Naive thymus-derived CD4-positive, alpha-beta T cell (primary cell): ENCODE results near the gene DSE. TPM values are rescaled to one million over a fixed set of nuclear protein-coding genes. Genes with fewer than 3 reads are reported as not detected.

Experiments used
- ATAC-seq: fragments of 150-1000 bp; cut with Tn5 transposase; 2 replicates; pipeline ENCODE4 v1.10.0; 2021; ENCODE audit warnings: mild to moderate bottlenecking, moderate library complexity
- CTCF ChIA-PET: fragments of 350-600 bp; sonication (Branson Sonifier 250); formaldehyde crosslinking; loops from one replicate; lab custom pipeline; 2021; ENCODE audit warnings: antibody characterized with exemption; lab: Charles Lee
- POLR2A ChIA-PET: fragments of 350-600 bp; sonication (Branson Sonifier 250); formaldehyde crosslinking; loops from one replicate; lab custom pipeline; 2021; ENCODE audit warnings: antibody characterized with exemption, inconsistent platforms; lab: Charles Lee
- DNase-seq, 9 donors: peaks; one replicate each; pipeline versions ENCODE4 v3.0.0 to v3.0.0-alpha.2; 2020 to 2022; ENCODE audit warnings: mixed read lengths in 1 of 9
- H3K27ac ChIP-seq: one replicate; pipeline ENCODE4 v1.7.0; 2013; ENCODE audit warnings: mild to moderate bottlenecking, low read depth, low read length, moderate library complexity
- H3K27me3 ChIP-seq, 2 donors: one replicate each; pipeline ENCODE4 v1.7.0; 2013; ENCODE audit warnings: low read length in 2 of 2, mild to moderate bottlenecking in 2 of 2, moderate library complexity in 2 of 2; ENCODE audit not compliant: control insufficient read depth in 2 of 2, insufficient read depth in 2 of 2
- H3K36me3 ChIP-seq, 3 experiments: 1 replicate in 2 of 3; 2 replicates in 1 of 3; pipeline ENCODE4 v1.7.0; 2013; ENCODE audit warnings: low read length in 3 of 3, mild to moderate bottlenecking in 3 of 3, moderate library complexity in 1 of 3; ENCODE audit not compliant: insufficient read depth in 3 of 3, control insufficient read depth in 2 of 3
- H3K4me1 ChIP-seq, 2 donors: one replicate each; pipeline ENCODE4 v1.7.0; 2013; ENCODE audit warnings: low read length in 2 of 2, mild to moderate bottlenecking in 2 of 2, moderate library complexity in 1 of 2; ENCODE audit not compliant: control insufficient read depth in 2 of 2, insufficient read depth in 2 of 2
- H3K4me3 ChIP-seq: 2 replicates; pipeline ENCODE4 v1.7.0; 2013; ENCODE audit warnings: mild to moderate bottlenecking, low read length
- H3K9me3 ChIP-seq, 3 experiments: 1 replicate in 2 of 3; 2 replicates in 1 of 3; pipeline ENCODE4 v1.7.0; 2013; ENCODE audit warnings: low read length in 3 of 3; ENCODE audit not compliant: control insufficient read depth in 2 of 3
- H3K27ac Mint-ChIP-seq, 9 donors: one replicate each; pipeline ENCODE4 v1.8.0; 2020 to 2022; ENCODE audit warnings: mixed read lengths in 9 of 9, mild to moderate bottlenecking in 8 of 9, moderate library complexity in 5 of 9, inconsistent platforms in 2 of 9
- H3K27me3 Mint-ChIP-seq, 5 donors: one replicate each; pipeline ENCODE4 v1.8.0; 2021 to 2022; ENCODE audit warnings: mixed read lengths in 5 of 5, mild to moderate bottlenecking in 1 of 5
- H3K36me3 Mint-ChIP-seq, 5 donors: one replicate each; pipeline ENCODE4 v1.8.0; 2020 to 2022; ENCODE audit warnings: mixed read lengths in 5 of 5, mild to moderate bottlenecking in 3 of 5, inconsistent platforms in 1 of 5
- H3K4me1 Mint-ChIP-seq, 7 donors: one replicate each; pipeline ENCODE4 v1.8.0; 2020 to 2022; ENCODE audit warnings: mixed read lengths in 7 of 7, mild to moderate bottlenecking in 3 of 7, inconsistent platforms in 1 of 7
- H3K4me3 Mint-ChIP-seq, 10 donors: one replicate each; pipeline ENCODE4 v1.8.0; 2020 to 2022; ENCODE audit warnings: mild to moderate bottlenecking in 10 of 10, mixed read lengths in 10 of 10, moderate library complexity in 6 of 10, inconsistent platforms in 2 of 10
- H3K9me3 Mint-ChIP-seq, 11 donors: one replicate each; pipeline ENCODE4 v1.8.0; 2020 to 2022; ENCODE audit warnings: mixed read lengths in 11 of 11, mild to moderate bottlenecking in 4 of 11, inconsistent platforms in 1 of 11, moderate library complexity in 1 of 11
- intact Hi-C, 2 donors: fragments of 100-400 bp; cut with micrococcal nuclease; formaldehyde crosslinking; loops; one replicate each; pipeline ENCODE4 v1.15.1; 2023
- polyA plus RNA-seq, 2 donors: library from polyadenylated mRNA; unstranded; fragments of 300-500 nt; fragmentation: Illumina TruSeq; gene quantifications; one replicate each; pipeline ENCODE4 v1.2.3, GENCODE V29; 2021
- total RNA-seq, 6 experiments: library from RNA in 5 of 6; stranded (reverse) in 5 of 6; gene quantifications; 1 replicate in 5 of 6; 2 replicates in 1 of 6; pipeline ENCODE4 v1.2.3 and lab custom pipeline; 2021 to 2026

DSE gene
- total and polyA plus RNA-seq, 7 experiments from 2014 or later = 3.2 to 23.0 (median 7.2) TPM

DNA sequence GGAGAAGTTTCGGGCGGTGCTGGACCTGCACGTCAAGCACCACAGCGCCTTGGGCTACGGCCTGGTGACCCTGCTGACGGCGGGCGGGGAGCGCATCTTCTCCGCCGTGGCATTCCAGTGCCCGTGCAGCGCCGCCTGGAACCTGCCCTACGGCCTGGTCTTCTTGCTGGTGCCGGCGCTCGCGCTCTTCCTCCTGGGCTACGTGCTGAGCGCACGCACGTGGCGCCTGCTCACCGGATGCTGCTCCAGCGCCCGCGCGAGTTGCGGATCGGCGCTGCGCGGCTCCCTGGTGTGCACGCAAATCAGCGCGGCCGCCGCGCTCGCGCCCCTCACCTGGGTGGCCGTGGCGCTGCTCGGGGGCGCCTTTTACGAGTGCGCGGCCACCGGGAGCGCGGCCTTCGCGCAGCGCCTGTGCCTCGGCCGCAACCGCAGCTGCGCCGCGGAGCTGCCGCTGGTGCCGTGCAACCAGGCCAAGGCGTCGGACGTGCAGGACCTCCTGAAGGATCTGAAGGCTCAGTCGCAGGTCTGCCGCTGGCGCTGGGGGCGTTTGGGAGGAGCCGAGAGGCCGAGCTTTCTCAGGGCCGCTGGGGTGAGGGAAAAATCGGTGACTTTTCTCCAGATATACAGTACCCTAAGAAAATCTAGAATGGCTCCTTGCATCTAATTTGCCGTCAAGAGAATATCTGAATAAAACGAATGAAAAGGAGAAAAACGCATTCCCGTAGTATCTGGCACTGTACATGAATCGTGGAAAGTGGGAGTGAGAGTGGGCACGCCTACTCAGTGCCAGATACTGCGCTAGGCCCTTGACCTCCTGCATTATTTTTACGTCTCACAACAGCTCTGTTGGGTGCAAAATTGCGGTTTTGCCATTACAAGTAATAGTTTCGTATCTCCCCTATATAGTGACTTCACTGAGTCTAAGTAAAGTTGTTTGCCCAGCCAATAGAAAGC is 91.5 kb downstream of the DSE start:
- POLR2A ChIA-PET = interaction anchor here (0.6 to 1.3 kb wide), 2 partner anchors 182 to 214 kb away, joined by 3 read pairs; partner anchors contain the start of gene TSPYL1
- H3K27me3 ChIP-seq = no peaks in the 10 kb centered on the region
- peak overlapping the region; percentile 76 to 87 (median 80) for H3K4me3 Mint-ChIP-seq
- peaks cover 0 to 37% (median 0%) of the 10 kb centered on the region in 5 donors for H3K36me3 Mint-ChIP-seq
- no peaks in the 10 kb centered on the region for H3K9me3 ChIP-seq
- DNase-seq (peak; percentile 25 to 71 (median 62)), ATAC-seq (peak; percentile 89)
- CTCF ChIA-PET = interaction anchor here (0.6 to 0.9 kb wide), 2 partner anchors 18 to 62 kb away, joined by 3 read pairs; no protein-coding TSS in a partner anchor
- H3K4me3 ChIP-seq = peak overlapping the region; percentile 58
- peaks cover 7 to 16% of the 10 kb centered on the region in 2 donors for H3K4me1 ChIP-seq
- no peaks in the 10 kb centered on the region for H3K9me3 Mint-ChIP-seq
- H3K27ac ChIP-seq = no peak overlapping the region
- H3K27ac Mint-ChIP-seq = peak overlapping the region in 7 of 9 donors; percentile 33 to 92 (median 76)
- H3K27me3 Mint-ChIP-seq = peaks cover 0 to 39% (median 4%) of the 10 kb centered on the region in 5 donors
- H3K36me3 ChIP-seq = no peaks in the 10 kb centered on the region
- intact Hi-C loops = loop anchor here (1.0 to 5.0 kb wide), 7 partner anchors 14 to 360 kb away; partner anchors contain the start of genes KPNA5 (in 1 of the 2), NT5DC1 (in 1 of the 2), RWDD1 (in 1 of the 2) and TSPYL1 (in 1 of the 2)
- peaks cover 17 to 88% (median 26%) of the 10 kb centered on the region in 7 donors for H3K4me1 Mint-ChIP-seq

DNA sequence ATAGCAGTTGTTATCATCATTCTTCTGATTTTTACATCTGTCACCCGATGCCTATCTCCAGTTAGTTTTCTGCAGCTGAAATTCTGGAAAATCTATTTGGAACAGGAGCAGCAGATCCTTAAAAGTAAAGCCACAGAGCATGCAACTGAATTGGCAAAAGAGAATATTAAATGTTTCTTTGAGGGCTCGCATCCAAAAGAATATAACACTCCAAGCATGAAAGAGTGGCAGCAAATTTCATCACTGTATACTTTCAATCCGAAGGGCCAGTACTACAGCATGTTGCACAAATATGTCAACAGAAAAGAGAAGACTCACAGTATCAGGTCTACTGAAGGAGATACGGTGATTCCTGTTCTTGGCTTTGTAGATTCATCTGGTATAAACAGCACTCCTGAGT is 92.6 kb downstream of the DSE start:
- CTCF ChIA-PET = interaction anchor here (1.1 kb wide), 1 partner anchor 70 kb away, joined by 3 read pairs; no protein-coding TSS in a partner anchor
- DNase-seq (no peak), ATAC-seq (no peak)
- Mint-ChIP-seq H3K9me3 (no peaks in the 10 kb centered on the region), H3K4me3 (peak overlapping the region in 3 of 10 donors; percentile 49 to 81 (median 77)), H3K36me3 (peaks cover 0 to 34% (median 0%) of the 10 kb centered on the region in 5 donors), H3K27me3 (peaks cover 0 to 39% (median 4%) of the 10 kb centered on the region in 5 donors), H3K27ac (peak overlapping the region in 2 of 9 donors; percentile 26 to 86), H3K4me1 (peaks cover 17 to 85% (median 26%) of the 10 kb centered on the region in 7 donors)
- Histone ChIP-seq H3K27me3 (no peaks in the 10 kb centered on the region), H3K4me1 (peaks cover 7 to 16% of the 10 kb centered on the region in 2 donors), H3K4me3 (no peak overlapping the region), H3K27ac (no peak overlapping the region), H3K36me3 (no peaks in the 10 kb centered on the region), H3K9me3 (no peaks in the 10 kb centered on the region)
- intact Hi-C loops = loop anchor here (2.0 to 5.0 kb wide), 4 partner anchors 18 to 361 kb away; partner anchors contain the start of genes KPNA5 (in 1 of the 2) and NT5DC1 (in 1 of the 2)
- POLR2A ChIA-PET = no interaction called here

DNA sequence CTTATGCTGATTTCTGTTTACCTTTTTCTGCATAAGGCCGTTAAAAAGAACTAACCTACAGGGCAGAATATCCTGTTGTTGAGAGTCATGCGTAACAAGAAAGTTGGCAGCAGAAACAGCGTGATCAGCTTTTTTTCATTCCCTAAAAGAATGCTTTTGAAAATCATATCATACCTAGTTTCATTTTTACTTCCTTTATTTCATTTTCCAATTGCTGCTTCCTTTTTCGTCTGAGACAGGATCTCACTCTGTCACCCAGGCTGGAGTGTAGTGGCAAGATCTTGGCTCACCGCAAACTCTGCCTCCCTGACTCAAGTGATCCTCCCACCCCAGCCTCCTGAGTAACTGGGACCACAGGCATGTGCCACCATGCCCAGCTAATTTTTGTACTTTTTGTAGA is 94.5 kb downstream of the DSE start:
- H3K4me1 Mint-ChIP-seq = peaks cover 17 to 67% (median 26%) of the 10 kb centered on the region in 7 donors
- H3K36me3 Mint-ChIP-seq = peaks cover 0 to 34% (median 0%) of the 10 kb centered on the region in 5 donors
- Histone ChIP-seq H3K9me3 (no peaks in the 10 kb centered on the region), H3K27me3 (no peaks in the 10 kb centered on the region), H3K4me3 (no peak overlapping the region), H3K4me1 (peaks cover 7 to 16% of the 10 kb centered on the region in 2 donors), H3K36me3 (no peaks in the 10 kb centered on the region), H3K27ac (no peak overlapping the region)
- H3K4me3 Mint-ChIP-seq = peak overlapping the region in 4 of 10 donors; percentile 15 to 63 (median 27)
- DNase-seq = peak in 2 of 9 donors; percentile 10 to 21
- H3K27ac Mint-ChIP-seq = peak overlapping the region in 5 of 9 donors; percentile 11 to 93 (median 78)
- intact Hi-C loops = no loop called here
- CTCF ChIA-PET = no interaction called here
- ATAC-seq = peak; percentile 48
- no peaks in the 10 kb centered on the region for H3K9me3 Mint-ChIP-seq
- POLR2A ChIA-PET = interaction anchor here (0.7 kb wide), 1 partner anchor 107 kb away, joined by 3 read pairs; no protein-coding TSS in a partner anchor
- H3K27me3 Mint-ChIP-seq = peaks cover 0 to 35% (median 4%) of the 10 kb centered on the region in 5 donors

DNA sequence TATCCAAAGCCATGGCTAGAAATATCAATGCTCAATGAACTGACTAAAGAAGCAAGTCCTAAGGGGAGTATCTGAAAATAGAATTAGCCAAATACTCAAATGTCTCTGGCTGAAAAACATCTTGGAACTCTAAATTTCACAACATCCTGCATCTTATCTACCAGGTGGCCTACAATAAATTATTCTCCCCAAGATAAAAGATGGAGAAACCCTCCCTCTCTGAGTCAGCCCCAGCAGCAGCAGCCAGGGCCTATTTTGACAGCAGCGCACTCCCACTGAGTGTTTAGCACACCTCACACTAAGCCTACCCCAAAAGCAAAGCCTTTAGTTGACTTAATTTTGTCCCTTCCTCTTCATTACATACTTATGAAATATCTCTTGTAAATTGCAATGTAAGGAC is 96.3 kb downstream of the DSE start:
- DNase-seq (no peak), ATAC-seq (no peak)
- no peak overlapping the region for H3K4me3 Mint-ChIP-seq
- Histone ChIP-seq H3K9me3 (no peaks in the 10 kb centered on the region), H3K36me3 (no peaks in the 10 kb centered on the region), H3K4me1 (peaks cover 7 to 12% of the 10 kb centered on the region in 2 donors), H3K27me3 (no peaks in the 10 kb centered on the region), H3K4me3 (no peak overlapping the region), H3K27ac (no peak overlapping the region)
- no peaks in the 10 kb centered on the region for H3K9me3 Mint-ChIP-seq
- H3K4me1 Mint-ChIP-seq = peaks cover 7 to 53% (median 16%) of the 10 kb centered on the region in 7 donors
- CTCF ChIA-PET = no interaction called here
- H3K36me3 Mint-ChIP-seq = peaks cover 0 to 28% (median 0%) of the 10 kb centered on the region in 5 donors
- H3K27me3 Mint-ChIP-seq = peaks cover 0 to 31% (median 10%) of the 10 kb centered on the region in 5 donors
- intact Hi-C loops = loop anchor here in 1 of 2 donors (1.0 kb wide), 1 partner anchor 9 kb away; no protein-coding TSS in a partner anchor
- POLR2A ChIA-PET = no interaction called here
- H3K27ac Mint-ChIP-seq = peak overlapping the region in 4 of 9 donors; percentile 57 to 93 (median 81)

DNA sequence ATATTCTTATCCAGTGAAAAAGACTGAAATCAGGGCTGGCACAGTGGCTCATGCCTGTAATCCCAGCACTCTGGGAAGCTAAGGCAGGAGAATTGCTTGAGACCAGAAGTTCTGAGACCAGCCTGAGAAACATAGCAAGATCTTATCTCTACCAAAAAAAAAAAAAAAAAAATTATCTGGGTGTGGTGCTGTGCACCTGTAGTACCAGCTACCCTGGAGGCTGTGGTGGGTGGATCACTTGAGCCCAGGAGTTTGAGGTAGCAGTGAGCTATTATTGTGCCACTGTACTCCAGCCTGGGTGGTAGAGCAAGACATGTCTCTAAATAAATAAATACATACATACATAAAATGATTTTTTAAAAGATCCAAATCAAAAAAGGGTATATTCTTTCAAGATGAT is 96.8 kb downstream of the DSE start:
- Histone ChIP-seq H3K9me3 (no peaks in the 10 kb centered on the region), H3K27ac (no peak overlapping the region), H3K27me3 (no peaks in the 10 kb centered on the region), H3K4me1 (peaks cover 5 to 12% of the 10 kb centered on the region in 2 donors), H3K4me3 (no peak overlapping the region), H3K36me3 (no peaks in the 10 kb centered on the region)
- no peaks in the 10 kb centered on the region for H3K9me3 Mint-ChIP-seq
- DNase-seq (no peak), ATAC-seq (peak; percentile 36)
- ChIA-PET CTCF (no interaction called here), POLR2A (no interaction called here)
- peak overlapping the region in 4 of 9 donors; percentile 57 to 93 (median 81) for H3K27ac Mint-ChIP-seq
- peaks cover 0 to 26% (median 0%) of the 10 kb centered on the region in 5 donors for H3K36me3 Mint-ChIP-seq
- intact Hi-C loops = loop anchor here in 1 of 2 donors (1.0 kb wide), 1 partner anchor 9 kb away; no protein-coding TSS in a partner anchor
- H3K27me3 Mint-ChIP-seq = peaks cover 0 to 30% (median 11%) of the 10 kb centered on the region in 5 donors
- no peak overlapping the region for H3K4me3 Mint-ChIP-seq
- H3K4me1 Mint-ChIP-seq = peaks cover 7 to 50% (median 13%) of the 10 kb centered on the region in 7 donors

DNA sequence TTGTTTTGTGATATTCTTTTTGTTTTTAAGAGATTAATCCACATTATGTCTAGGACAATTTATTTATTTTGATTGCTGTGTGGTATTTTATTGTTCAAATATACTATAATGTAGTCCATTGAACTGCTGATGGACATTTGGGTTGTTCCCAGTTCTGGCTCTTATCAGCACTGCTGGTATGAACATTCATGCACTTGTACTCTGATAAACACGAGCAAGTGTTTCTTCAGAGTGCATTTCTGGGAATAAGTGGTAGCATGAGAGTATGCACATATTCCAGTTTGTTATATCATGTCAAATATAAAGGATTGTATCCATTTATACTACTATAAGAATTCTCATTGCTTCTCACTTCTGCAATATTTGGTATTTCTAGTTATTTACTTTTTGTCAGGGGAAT is 97.5 kb downstream of the DSE start:
- peaks cover 0 to 20% (median 0%) of the 10 kb centered on the region in 5 donors for H3K36me3 Mint-ChIP-seq
- H3K9me3 ChIP-seq = no peaks in the 10 kb centered on the region
- POLR2A ChIA-PET = no interaction called here
- no peak overlapping the region for H3K4me3 Mint-ChIP-seq
- peaks cover 0 to 22% (median 11%) of the 10 kb centered on the region in 5 donors for H3K27me3 Mint-ChIP-seq
- no peak overlapping the region for H3K27ac Mint-ChIP-seq
- no peak overlapping the region for H3K27ac ChIP-seq
- peaks cover 6 to 43% (median 10%) of the 10 kb centered on the region in 7 donors for H3K4me1 Mint-ChIP-seq
- H3K4me1 ChIP-seq = peaks cover 0 to 12% of the 10 kb centered on the region in 2 donors
- no peaks in the 10 kb centered on the region for H3K27me3 ChIP-seq
- no peak for DNase-seq
- intact Hi-C loops = no loop called here
- H3K36me3 ChIP-seq = no peaks in the 10 kb centered on the region
- no peaks in the 10 kb centered on the region for H3K9me3 Mint-ChIP-seq
- CTCF ChIA-PET = no interaction called here
- H3K4me3 ChIP-seq = no peak overlapping the region
- no peak for ATAC-seq
